Measurements from ENCODE around the gene MRPL46. TPM values are rescaled to one million over a fixed set of nuclear protein-coding genes. Genes with fewer than 3 reads are reported as not detected.

Gene MRPL46
- total RNA-seq, 5 donors from 2014 or later (not counting 1 experiment from before 2014, with no cell fraction given) = 12.0 to 26.4 (median 21.0) TPM

DNA sequence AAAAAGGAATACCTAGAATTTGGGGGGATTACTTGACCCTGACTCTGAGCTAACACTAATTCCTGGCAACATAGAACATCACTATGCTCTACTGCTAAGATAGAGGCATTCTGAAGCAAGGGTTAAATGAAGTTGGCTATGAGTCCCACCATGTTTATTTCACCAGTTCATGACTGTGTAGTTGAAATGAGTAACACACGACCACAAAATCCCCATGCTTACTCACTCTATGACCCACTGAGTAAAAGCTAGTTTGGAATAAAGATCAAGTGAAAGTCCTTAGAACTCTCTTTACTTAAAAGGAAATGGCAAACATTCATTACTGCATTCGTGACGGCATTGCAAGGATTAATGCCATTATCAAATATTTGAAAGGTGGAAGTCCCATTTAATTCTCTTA lies 47.4 kb downstream of the MRPL46 start:
- no peak for DNase-seq
- no CpG with 5 or more reads among the region's 3 CpGs for WGBS (ENCODE audit: insufficient coverage)
- no peak overlapping the region for H3K27ac Mint-ChIP-seq
- no peak overlapping the region for H3K4me3 Mint-ChIP-seq
- no peaks in the 10 kb centered on the region for H3K4me1 ChIP-seq (ENCODE audit: control insufficient read depth in 1 of 2, extremely low read depth in 1 of 2, insufficient read depth in 2 of 2, low read length in 2 of 2)
- no peak for ATAC-seq (replicated peaks in 1 of 4)
- no peaks in the 10 kb centered on the region for H3K36me3 Mint-ChIP-seq
- no peaks in the 10 kb centered on the region for H3K9me3 ChIP-seq
- POLR2A ChIA-PET = no interaction called here
- H3K27me3 Mint-ChIP-seq = peaks cover 18 to 20% of the 10 kb centered on the region in 2 donors
- H3K4me1 Mint-ChIP-seq = no peaks in the 10 kb centered on the region
- no peak overlapping the region for H3K27ac ChIP-seq (ENCODE audit: low read length)
- no peaks in the 10 kb centered on the region for H3K9me3 Mint-ChIP-seq
- CTCF ChIA-PET = no interaction called here
- no peak overlapping the region for H3K4me3 ChIP-seq (ENCODE audit: control insufficient read depth in 1 of 2, extremely low read depth in 1 of 2, low read length in 1 of 2)
- H3K36me3 ChIP-seq (ENCODE audit: control insufficient read depth in 2 of 2, extremely low read depth in 1 of 2, insufficient read depth in 1 of 2, low read length in 1 of 2) = no peaks in the 10 kb centered on the region
- peaks cover 0 to 8% of the 10 kb centered on the region in 2 experiments for H3K27me3 ChIP-seq (replicated peaks in 1 of 2; ENCODE audit: control insufficient read depth in 2 of 2, extremely low read depth in 1 of 2, insufficient read depth in 2 of 2, low read length in 1 of 2)

Other genes with a start within 250 kb of the MRPL46 start
- gene NTRK3, start 210.6 kb downstream of the MRPL46 start, total RNA-seq = not detected
- 10 to 100 TPM; 16.7 to 33.0 (median 27.4) TPM for gene MRPS11, start 320 bp upstream of the MRPL46 start, total RNA-seq
- gene DET1, start 79.3 kb upstream of the MRPL46 start, total RNA-seq = 1 to 10 TPM; 4.1 to 9.4 (median 6.4) TPM
- 10 to 100 TPM; 31.1 to 69.2 (median 51.5) TPM for gene AEN, start 154.0 kb upstream of the MRPL46 start, total RNA-seq
- 100 to 1,000 TPM; 141 to 206 (median 153) TPM for gene ISG20, start 171.6 kb upstream of the MRPL46 start, total RNA-seq